ENCODE results near the gene TNFRSF21. TPM values are rescaled to one million over a fixed set of nuclear protein-coding genes. Genes with fewer than 3 reads are reported as not detected.

Gene TNFRSF21
- total and polyA plus RNA-seq, 2 of the 8 experiments (the other 6 are each of a cell fraction or from before 2014, with no cell fraction given): 16.4 to 52.7 TPM

- Histone ChIP-seq H3K4me2 (ENCODE audit: insufficient read depth in 1 of 2, low read depth in 2 of 2, low read length in 2 of 2) (no peak overlapping the region), H2BK15ac (ENCODE audit: low read length) (no peak overlapping the region), H3K79me1 (ENCODE audit: low read depth, low read length) (peaks cover 9% of the 10 kb centered on the region), H3K36me3 (ENCODE audit: control insufficient read depth in 2 of 4, insufficient read depth in 4 of 4, low read length in 3 of 4) (peaks cover 0 to 11% (median 3%) of the 10 kb centered on the region in 4 experiments; a peak in 3 of 8 replicates), H2BK12ac (ENCODE audit: low read depth, low read length) (no peak overlapping the region), H2AFZ (ENCODE audit: low read length) (no peak overlapping the region), H3K27me3 (replicated peaks in 1 of 4; ENCODE audit: control insufficient read depth in 3 of 4, extremely low read depth in 1 of 4, insufficient read depth in 3 of 4, low read length in 3 of 4) (no peaks in the 10 kb centered on the region), H3K4me3 (ENCODE audit: extremely low read depth in 1 of 4, insufficient read depth in 2 of 4, low read depth in 3 of 4, low read length in 4 of 4) (no peak overlapping the region), H3K27ac (ENCODE audit: low read depth, low read length) (no peak overlapping the region), H2BK20ac (ENCODE audit: low read length) (no peak overlapping the region), H3K56ac (replicated peaks; ENCODE audit: insufficient read length, low read depth, low read length) (no peak overlapping the region), H3K4ac (replicated peaks; ENCODE audit: insufficient read length, low read depth, low read length) (no peak overlapping the region), H4K5ac (ENCODE audit: insufficient read length, low read depth, low read length) (no peak overlapping the region), H4K20me1 (replicated peaks in 1 of 2; ENCODE audit: control insufficient read depth in 1 of 2, insufficient read depth in 2 of 2, low read length in 2 of 2) (peaks cover 10 to 12% of the 10 kb centered on the region in 2 experiments), H2BK5ac (ENCODE audit: low read depth, low read length) (no peak overlapping the region), H3K9me3 (ENCODE audit: insufficient read depth in 2 of 2, low read depth in 1 of 2, low read length in 1 of 2) (no peaks in the 10 kb centered on the region), H3K23me2 (ENCODE audit: low read depth, low read length) (no peaks in the 10 kb centered on the region), H2AK5ac (ENCODE audit: low read depth, low read length) (no peak overlapping the region), H4K8ac (ENCODE audit: extremely low read depth, insufficient read depth, low read length) (no peak overlapping the region), H3K79me2 (ENCODE audit: control insufficient read depth in 1 of 2, insufficient read depth in 2 of 2, low read length in 2 of 2) (peaks cover 3 to 68% of the 10 kb centered on the region in 2 experiments; a peak in 2 of 4 replicates), H3K4me1 (replicated peaks in 1 of 4; ENCODE audit: control insufficient read depth in 3 of 4, insufficient read depth in 4 of 4, low read length in 3 of 4) (no peaks in the 10 kb centered on the region; a peak in 1 of 7 replicates), H3K18ac (ENCODE audit: extremely low read depth, low read length) (no peak overlapping the region), H4K91ac (replicated peaks; ENCODE audit: insufficient read length, low read length) (no peak overlapping the region), H3K9ac (replicated peaks in 1 of 4; ENCODE audit: extremely low read depth in 1 of 4, low read depth in 3 of 4, low read length in 3 of 4) (no peak overlapping the region), H3K14ac (ENCODE audit: insufficient read length) (no peak overlapping the region), H2BK120ac (replicated peaks; ENCODE audit: low read depth, low read length) (no peak overlapping the region), H3K23ac (ENCODE audit: insufficient read length) (no peak overlapping the region)
- no peak for FAIRE-seq
- DNase-seq (ENCODE audit: low read depth in 1 of 2, low spot score in 2 of 2): no peak
- POLR2A ChIA-PET (ENCODE audit: partially characterized antibody): no interaction called here
- CTCF ChIA-PET (ENCODE audit: partially characterized antibody): interaction anchor here (0.9 to 1.5 kb wide), 5 partner anchors 12 to 181 kb away, joined by 3 to 5 read pairs (median 3); no protein-coding TSS in a partner anchor
- WGBS, 2 experiments (ENCODE audit: extremely low coverage in 1 of 2, insufficient coverage in 1 of 2, insufficient read length in 1 of 2, insufficient replicate concordance in 2 of 2, low coverage in 1 of 2, low lambda C conversion rate in 2 of 2, missing lambda C conversion rate in 1 of 2): 74% methylated on average over 1 of the region's 1 CpG; no CpG with 5 or more reads in 1 of the 2 experiments
- TF ChIP-seq CHD1 (IDR thresholded peaks at IDR 0.05; ENCODE audit: low read depth, low read length): no peak
- TF ChIP-seq JUN (IDR thresholded peaks at IDR 0.05; ENCODE audit: low read depth, low read length): no peak
- no peak for TF ChIP-seq NRF1 (IDR thresholded peaks at IDR 0.05; ENCODE audit: low read depth, low read length)
- no peak for TF ChIP-seq KDM4A (IDR thresholded peaks at IDR 0.05; ENCODE audit: low read depth, low read length, severe bottlenecking)
- TF ChIP-seq ATF2 (IDR thresholded peaks at IDR 0.05; ENCODE audit: low read length): no peak
- TF ChIP-seq MAX (IDR thresholded peaks at IDR 0.05): no peak
- no peak for TF ChIP-seq EGR1 (IDR thresholded peaks at IDR 0.05; ENCODE audit: borderline replicate concordance, low read depth, low read length)
- no peak for TF ChIP-seq SAP30 (IDR thresholded peaks at IDR 0.05; ENCODE audit: insufficient read depth, insufficient replicate concordance, low read length)
- TF ChIP-seq EP300 (IDR thresholded peaks at IDR 0.05; ENCODE audit: borderline replicate concordance in 1 of 2, low read depth in 2 of 2, low read length in 2 of 2): no peak
- TF ChIP-seq SP4 (IDR thresholded peaks at IDR 0.05; ENCODE audit: low read length): no peak
- TF ChIP-seq RNF2 (IDR thresholded peaks at IDR 0.05; ENCODE audit: borderline replicate concordance, low read depth, low read length, missing control alignments, poor library complexity, severe bottlenecking): no peak
- TF ChIP-seq TEAD4 (IDR thresholded peaks at IDR 0.05; ENCODE audit: low read depth, low read length): no peak
Observed at GRCh38 chr6:47261191-47261590, 48.5 kb downstream of the TNFRSF21 start.
